KOPT-K1 (cell line): ENCODE measurements around the gene VWDE.
"Not testable (repeated sequence)": the region's sequence is repeated elsewhere in the genome, so short reads cannot be mapped to it uniquely, and the experiment has no call there.

Experiments used
- H3K27ac ChIP-seq: fragments of 200-600 bp; sonication (generic); 2 replicates; pipeline ENCODE4 v1.5.1; 2016; ENCODE audit warnings: antibody characterized with exemption, mild to moderate bottlenecking, low read depth, low read length; ENCODE audit not compliant: poor library complexity, severe bottlenecking
- H3K36me3 ChIP-seq: fragments of 200-600 bp; sonication (generic); 2 replicates; pipeline ENCODE4 v1.5.1; 2017; ENCODE audit warnings: antibody characterized with exemption, mild to moderate bottlenecking, low read length, moderate library complexity; ENCODE audit not compliant: insufficient read depth
- H3K9me3 ChIP-seq: fragments of 200-600 bp; sonication (generic); 2 replicates; pipeline ENCODE4 v1.5.1; 2017; ENCODE audit warnings: antibody characterized with exemption, low read length, mild to moderate bottlenecking; ENCODE audit not compliant: insufficient read depth, poor library complexity, severe bottlenecking

VWDE gene

GRCh38 chr7:12403287-12404181, at the start of gene VWDE:
VWDE (minus strand) TSS chr7:12403865; CDS start chr7:12403716, 149 bp downstream.
- Histone ChIP-seq H3K9me3 (no peaks in the 10 kb centered on the region), H3K27ac (no peak within 1 kb of the TSS), H3K36me3 (no peaks in the 10 kb centered on the region)

- not testable (repeated sequence) for H3K27ac ChIP-seq, H3K9me3 ChIP-seq, H3K36me3 ChIP-seq
Observed at GRCh38 chr7:12453136-12453535, 49.5 kb upstream of the VWDE start.

GRCh38 chr7:12450615-12451014, 47.0 kb upstream of the VWDE start:
- no peak overlapping the region for H3K27ac ChIP-seq
- H3K36me3 ChIP-seq = no peaks in the 10 kb centered on the region

GRCh38 chr7:12444785-12445184, 41.1 kb upstream of the VWDE start:
- no peaks in the 10 kb centered on the region for H3K36me3 ChIP-seq
- no peak overlapping the region for H3K27ac ChIP-seq
- no peaks in the 10 kb centered on the region for H3K9me3 ChIP-seq

More at GRCh38 chr7:12450615-12451014, 47.0 kb upstream of the VWDE start:
- no peaks in the 10 kb centered on the region for H3K9me3 ChIP-seq

- Histone ChIP-seq H3K27ac (no peak overlapping the region), H3K36me3 (no peaks in the 10 kb centered on the region), H3K9me3 (no peaks in the 10 kb centered on the region)
Observed at GRCh38 chr7:12440229-12440628, 36.6 kb upstream of the VWDE start.

- H3K27ac ChIP-seq = no peak overlapping the region
- no peaks in the 10 kb centered on the region for H3K9me3 ChIP-seq
- H3K36me3 ChIP-seq = no peaks in the 10 kb centered on the region
Observed at GRCh38 chr7:12436896-12437535, 33.4 kb upstream of the VWDE start.

- H3K27ac ChIP-seq = no peak overlapping the region
- no peaks in the 10 kb centered on the region for H3K36me3 ChIP-seq
- H3K9me3 ChIP-seq = no peaks in the 10 kb centered on the region
Observed at GRCh38 chr7:12436126-12436525, 32.5 kb upstream of the VWDE start.

GRCh38 chr7:12434012-12434642, 30.5 kb upstream of the VWDE start:
- H3K27ac ChIP-seq = no peak overlapping the region
- H3K36me3 ChIP-seq = no peaks in the 10 kb centered on the region
- no peaks in the 10 kb centered on the region for H3K9me3 ChIP-seq

- Histone ChIP-seq H3K9me3 (no peaks in the 10 kb centered on the region), H3K27ac (no peak overlapping the region), H3K36me3 (no peaks in the 10 kb centered on the region)
Observed at GRCh38 chr7:12431886-12432556, 28.4 kb upstream of the VWDE start.

GRCh38 chr7:12425311-12425710, 21.6 kb upstream of the VWDE start:
- no peaks in the 10 kb centered on the region for H3K9me3 ChIP-seq
- no peaks in the 10 kb centered on the region for H3K36me3 ChIP-seq
- no peak overlapping the region for H3K27ac ChIP-seq

GRCh38 chr7:12423997-12424745, 20.5 kb upstream of the VWDE start:
- no peak overlapping the region for H3K27ac ChIP-seq
- H3K9me3 ChIP-seq = no peaks in the 10 kb centered on the region

GRCh38 chr7:12423355-12423996, 19.8 kb upstream of the VWDE start:
- H3K36me3 ChIP-seq = no peaks in the 10 kb centered on the region
- no peaks in the 10 kb centered on the region for H3K9me3 ChIP-seq
- no peak overlapping the region for H3K27ac ChIP-seq

More at GRCh38 chr7:12423997-12424745, 20.5 kb upstream of the VWDE start:
- H3K36me3 ChIP-seq = no peaks in the 10 kb centered on the region

GRCh38 chr7:12422554-12423320, 19.1 kb upstream of the VWDE start:
- Histone ChIP-seq H3K27ac (no peak overlapping the region), H3K36me3 (no peaks in the 10 kb centered on the region), H3K9me3 (no peaks in the 10 kb centered on the region)
